Esophagus squamous epithelium (tissue), 5 donors: Measurements from ENCODE around the gene NCF2. TPM values are rescaled to one million over a fixed set of nuclear protein-coding genes. Genes with fewer than 3 reads are reported as not detected.

Experiments
- DNase-seq: peaks from one replicate; lab custom pipeline; 2025; lab: John Stamatoyannopoulos, UW
- H3K27ac ChIP-seq, 4 donors: fragments of 200-600 bp; sonication (generic); one replicate each; pipeline ENCODE4 v1.5.1; 2016 to 2019; ENCODE audit warnings: mild to moderate bottlenecking in 1 of 4
- H3K27me3 ChIP-seq, 4 donors: fragments of 200-600 bp; sonication (generic); 1 replicate in 3 of 4; 2 replicates in 1 of 4; pipeline versions ENCODE4 v1.5.1 to v1.6.0; 2017 to 2021; ENCODE audit warnings: antibody characterized with exemption in 1 of 4
- H3K36me3 ChIP-seq, 3 donors: fragments of 200-600 bp; sonication (generic); one replicate each; pipeline ENCODE4 v1.5.1; 2016 to 2019
- H3K4me1 ChIP-seq, 3 donors: fragments of 200-600 bp; sonication (generic); one replicate each; pipeline ENCODE4 v1.5.1; 2017 to 2019
- H3K4me3 ChIP-seq, 4 donors: fragments of 200-600 bp; sonication (generic); 1 replicate in 3 of 4; 2 replicates in 1 of 4; pipeline ENCODE4 v1.5.1; 2016 to 2019; ENCODE audit warnings: mild to moderate bottlenecking in 2 of 4, moderate library complexity in 1 of 4
- H3K9me3 ChIP-seq, 3 donors: fragments of 200-600 bp; sonication (generic); one replicate each; pipeline ENCODE4 v1.5.1; 2016 to 2019
- POLR2A ChIP-seq, 4 donors: fragments of 450-650 bp; IDR thresholded peaks; one replicate each; pipeline ENCODE4 v1.6.1; 2017; ENCODE audit warnings: antibody characterized with exemption in 4 of 4, mild to moderate bottlenecking in 4 of 4, moderate library complexity in 3 of 4
- WGBS, 2 donors: methylation state at CpG; one replicate each; pipeline ENCODE4 v1.1.5; 2018; 5-methylcytosine and 5-hydroxymethylcytosine counted together
- intact Hi-C: fragments of 100-400 bp; cut with DNase I; formaldehyde crosslinking; loops from one replicate; pipeline ENCODE4 v1.15.0; 2022
- total RNA-seq, 4 donors: library from RNA; depleted of rRNA; stranded (reverse); fragments of >200 nt; gene quantifications; one replicate each; pipeline ENCODE4 v1.1.0, GENCODE V29; 2016
- TF ChIP-seq, protein P1 (sequence below), 6 experiments: fragments of 450-650 bp in 4 of 6; fragments of 200-600 bp in 2 of 6; sonication (generic) in 2 of 6; IDR thresholded peaks; one replicate each; pipeline ENCODE4 v1.5.1; 2016 to 2019; ENCODE audit warnings: antibody characterized with exemption in 6 of 6, mild to moderate bottlenecking in 4 of 6, moderate library complexity in 4 of 6
- donor health status: DM: yes; HTN: yes; CAD: no.

The NCF2 gene
- total RNA-seq, 4 donors from 2014 or later = 8.1 to 23.1 (median 14.3) TPM

DNA sequence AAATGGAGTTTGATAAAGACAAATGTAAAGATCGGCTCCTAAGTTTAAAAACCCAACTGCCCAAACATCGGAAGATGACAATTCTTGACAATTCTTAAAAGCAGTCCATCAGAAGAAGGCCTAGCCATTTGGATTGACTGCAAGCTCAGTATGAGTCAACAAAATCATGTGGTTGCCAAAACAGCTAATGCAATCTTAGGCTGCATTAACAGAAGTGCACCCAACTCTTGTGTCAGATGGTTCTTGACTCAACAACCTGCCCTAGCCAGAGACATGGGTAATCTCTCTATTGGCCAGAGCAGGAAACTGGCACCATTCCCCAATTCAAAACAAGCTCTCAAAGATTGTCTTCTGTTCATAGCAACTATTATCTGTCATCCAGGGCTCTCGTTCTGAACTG is 9.9 kb upstream of the NCF2 start:
- TF ChIP-seq, protein P1, sequence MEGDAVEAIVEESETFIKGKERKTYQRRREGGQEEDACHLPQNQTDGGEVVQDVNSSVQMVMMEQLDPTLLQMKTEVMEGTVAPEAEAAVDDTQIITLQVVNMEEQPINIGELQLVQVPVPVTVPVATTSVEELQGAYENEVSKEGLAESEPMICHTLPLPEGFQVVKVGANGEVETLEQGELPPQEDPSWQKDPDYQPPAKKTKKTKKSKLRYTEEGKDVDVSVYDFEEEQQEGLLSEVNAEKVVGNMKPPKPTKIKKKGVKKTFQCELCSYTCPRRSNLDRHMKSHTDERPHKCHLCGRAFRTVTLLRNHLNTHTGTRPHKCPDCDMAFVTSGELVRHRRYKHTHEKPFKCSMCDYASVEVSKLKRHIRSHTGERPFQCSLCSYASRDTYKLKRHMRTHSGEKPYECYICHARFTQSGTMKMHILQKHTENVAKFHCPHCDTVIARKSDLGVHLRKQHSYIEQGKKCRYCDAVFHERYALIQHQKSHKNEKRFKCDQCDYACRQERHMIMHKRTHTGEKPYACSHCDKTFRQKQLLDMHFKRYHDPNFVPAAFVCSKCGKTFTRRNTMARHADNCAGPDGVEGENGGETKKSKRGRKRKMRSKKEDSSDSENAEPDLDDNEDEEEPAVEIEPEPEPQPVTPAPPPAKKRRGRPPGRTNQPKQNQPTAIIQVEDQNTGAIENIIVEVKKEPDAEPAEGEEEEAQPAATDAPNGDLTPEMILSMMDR (IDR thresholded peaks at IDR 0.05) = no peak
- no peak for TF ChIP-seq POLR2A (IDR thresholded peaks at IDR 0.05)
- no peak overlapping the region for H3K4me3 ChIP-seq
- no peaks in the 10 kb centered on the region for H3K27me3 ChIP-seq
- 59 to 66% methylated on average over 3 of the region's 3 CpGs for WGBS, 2 donors
- peaks cover 0 to 24% (median 7%) of the 10 kb centered on the region in 3 donors for H3K4me1 ChIP-seq
- H3K36me3 ChIP-seq = no peaks in the 10 kb centered on the region
- H3K9me3 ChIP-seq = no peaks in the 10 kb centered on the region
- DNase-seq = no peak
- intact Hi-C loops = no loop called here
- H3K27ac ChIP-seq = peak overlapping the region; percentile 3 to 52 (median 36)

DNA sequence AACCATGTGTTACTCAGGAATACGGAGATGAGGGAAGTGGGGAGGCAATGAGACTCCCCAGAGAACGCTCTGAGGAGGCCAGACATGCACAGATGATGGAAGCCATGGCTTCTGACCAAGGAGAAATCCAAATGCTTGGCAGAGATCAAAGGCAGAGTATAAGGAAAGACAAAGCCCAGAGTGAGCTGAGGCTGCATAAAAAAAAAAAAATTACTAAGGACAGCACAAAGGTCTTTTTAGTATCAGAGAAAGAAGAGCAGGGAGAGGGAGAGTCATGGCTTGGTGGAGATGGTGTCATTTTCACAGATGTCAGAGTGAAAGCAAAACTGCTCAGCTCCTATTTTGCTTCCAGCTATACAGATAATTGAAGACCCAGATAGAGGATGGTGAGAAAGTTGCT is 8.1 kb upstream of the NCF2 start:
- no peaks in the 10 kb centered on the region for H3K9me3 ChIP-seq
- no peak for DNase-seq
- 42 to 74% methylated on average over 2 of the region's 2 CpGs for WGBS, 2 donors
- no peak for TF ChIP-seq POLR2A (IDR thresholded peaks at IDR 0.05)
- TF ChIP-seq, protein P1 (IDR thresholded peaks at IDR 0.05) = no peak
- H3K27ac ChIP-seq = no peak overlapping the region
- H3K36me3 ChIP-seq = no peaks in the 10 kb centered on the region
- no peaks in the 10 kb centered on the region for H3K27me3 ChIP-seq
- no peak overlapping the region for H3K4me3 ChIP-seq
- intact Hi-C loops = no loop called here
- peaks cover 0 to 24% (median 7%) of the 10 kb centered on the region in 3 donors for H3K4me1 ChIP-seq

DNA sequence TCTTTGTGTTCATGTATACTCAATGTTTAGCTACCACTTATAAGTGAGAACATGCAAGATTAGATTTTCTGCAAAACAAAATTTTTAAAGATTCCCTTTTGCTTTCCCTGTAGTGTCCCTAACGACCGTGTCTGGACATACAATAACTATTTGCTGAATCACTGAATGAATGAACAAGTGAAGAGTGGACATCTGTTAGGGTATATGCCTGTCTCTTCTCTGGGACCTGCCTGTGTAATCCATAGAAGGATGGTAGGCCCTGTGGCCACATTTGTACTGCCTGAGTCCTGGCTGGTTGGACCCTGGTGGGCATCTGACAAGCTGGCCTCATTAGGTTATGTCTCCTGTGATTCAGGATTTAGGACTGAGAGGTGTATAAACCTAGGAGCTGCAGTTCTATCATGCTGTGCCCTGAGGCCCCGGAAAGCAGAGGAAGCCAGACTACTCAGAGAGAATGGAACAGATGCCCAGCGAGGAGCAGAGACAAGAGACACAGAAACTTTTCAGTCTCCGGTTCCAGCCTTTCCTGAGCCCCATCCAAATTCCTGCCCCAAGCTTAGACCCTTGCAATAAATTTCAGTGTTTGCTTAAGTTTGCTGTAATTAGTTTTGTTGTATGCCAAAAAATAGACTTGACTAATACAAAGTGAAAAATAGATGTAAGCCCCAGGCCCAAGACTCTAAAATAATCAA is 7.5 kb upstream of the NCF2 start:
- H3K27me3 ChIP-seq = no peaks in the 10 kb centered on the region
- no peak overlapping the region for H3K4me3 ChIP-seq
- H3K36me3 ChIP-seq = no peaks in the 10 kb centered on the region
- 67 to 94% methylated on average over 4 to 5 of the region's 5 CpGs for WGBS, 2 donors
- no peaks in the 10 kb centered on the region for H3K9me3 ChIP-seq
- DNase-seq = no peak
- intact Hi-C loops = no loop called here
- peaks cover 0 to 30% (median 7%) of the 10 kb centered on the region in 3 donors for H3K4me1 ChIP-seq
- H3K27ac ChIP-seq = peak overlapping the region in 2 of 4 donors; percentile 14 to 21
- no peak for TF ChIP-seq POLR2A (IDR thresholded peaks at IDR 0.05)
- TF ChIP-seq, protein P1 (IDR thresholded peaks at IDR 0.05) = no peak

DNA sequence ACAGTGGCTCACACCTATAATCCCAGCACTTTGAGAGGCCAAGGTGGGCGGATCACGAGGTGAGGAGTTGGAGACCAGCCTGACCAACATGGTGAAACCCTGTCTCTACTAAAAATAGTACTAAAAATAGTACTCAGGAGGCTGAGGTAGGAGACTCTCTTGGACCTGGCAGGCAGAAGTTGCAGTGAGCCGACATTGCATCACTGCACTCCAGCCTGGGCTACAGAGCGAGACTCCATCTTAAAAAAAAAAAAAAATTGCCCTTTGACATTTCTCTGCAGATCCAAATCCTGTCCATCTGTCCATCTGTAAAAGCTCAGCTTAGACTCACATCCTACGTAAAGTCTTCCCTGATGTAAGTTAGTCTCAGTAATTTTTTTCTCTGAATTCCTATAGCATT is 6.2 kb upstream of the NCF2 start:
- 74 to 90% methylated on average over 5 of the region's 5 CpGs for WGBS, 2 donors
- Histone ChIP-seq H3K4me1 (peaks cover 0 to 30% (median 7%) of the 10 kb centered on the region in 3 donors), H3K9me3 (no peaks in the 10 kb centered on the region), H3K27ac (no peak overlapping the region), H3K4me3 (no peak overlapping the region), H3K27me3 (no peaks in the 10 kb centered on the region), H3K36me3 (no peaks in the 10 kb centered on the region)
- no peak for DNase-seq
- intact Hi-C loops = no loop called here
- no peak for TF ChIP-seq POLR2A (IDR thresholded peaks at IDR 0.05)

DNA sequence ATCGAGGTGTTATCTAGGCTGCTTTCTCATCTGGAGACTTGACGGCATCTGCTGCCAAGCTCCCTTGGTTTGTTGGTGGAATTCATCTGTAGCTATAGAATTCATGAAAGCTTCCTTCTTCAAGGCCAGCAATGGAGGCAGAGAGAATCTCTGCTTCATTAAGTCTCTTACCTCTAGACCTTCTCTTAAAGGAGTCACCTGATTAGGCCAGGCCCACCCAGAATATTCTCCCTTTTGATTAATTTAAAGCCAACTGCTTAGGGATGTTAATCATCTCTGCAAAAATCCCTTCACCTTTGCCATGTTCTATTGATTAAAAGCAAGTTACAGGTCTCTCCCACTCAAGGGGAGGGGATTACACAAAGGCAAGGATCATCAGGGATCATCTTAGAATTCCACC is 5.3 kb upstream of the NCF2 start:
- no peaks in the 10 kb centered on the region for H3K27me3 ChIP-seq
- H3K4me1 ChIP-seq = peaks cover under 1 to 37% (median 12%) of the 10 kb centered on the region in 3 donors
- no peak overlapping the region for H3K4me3 ChIP-seq
- no peak overlapping the region for H3K27ac ChIP-seq
- H3K9me3 ChIP-seq = no peaks in the 10 kb centered on the region
- no peak for DNase-seq
- no peaks in the 10 kb centered on the region for H3K36me3 ChIP-seq
- intact Hi-C loops = no loop called here
- 94% methylated on average over 2 of the region's 2 CpGs; no CpG with 5 or more reads in 1 of the 2 donors for whole genome bisulfite sequencing, 2 donors
- TF ChIP-seq, protein P1 (IDR thresholded peaks at IDR 0.05) = no peak
- TF ChIP-seq POLR2A (IDR thresholded peaks at IDR 0.05) = no peak
